Peyer's patch (tissue), 4 donors: ENCODE measurements around the gene LBX1. TPM values are rescaled to one million over a fixed set of nuclear protein-coding genes. Genes with fewer than 3 reads are reported as not detected.

Source experiments
- DNase-seq, 3 donors: peaks; one replicate each; pipeline ENCODE4 v3.0.0-alpha.2; 2017 to 2019
- H3K27ac ChIP-seq, 4 donors: fragments of 200-600 bp; sonication (generic); one replicate each; pipeline ENCODE4 v1.5.1; 2016 to 2019
- H3K27me3 ChIP-seq, 2 donors: fragments of 200-600 bp; sonication (generic); one replicate each; pipeline ENCODE4 v1.5.1; 2019
- H3K36me3 ChIP-seq, 3 donors: fragments of 200-600 bp; sonication (generic); one replicate each; pipeline ENCODE4 v1.5.1; 2016 to 2019
- H3K4me1 ChIP-seq, 4 donors: fragments of 200-600 bp; sonication (generic); one replicate each; pipeline ENCODE4 v1.5.1; 2016 to 2019
- H3K4me3 ChIP-seq, 4 donors: fragments of 200-600 bp; sonication (generic); 1 replicate in 3 of 4; 2 replicates in 1 of 4; pipeline ENCODE4 v1.5.1; 2016 to 2019; ENCODE audit warnings: mild to moderate bottlenecking in 1 of 4
- H3K9me3 ChIP-seq, 4 donors: fragments of 200-600 bp; sonication (generic); one replicate each; pipeline ENCODE4 v1.5.1; 2016 to 2019; ENCODE audit warnings: mild to moderate bottlenecking in 1 of 4
- CTCF ChIP-seq, 6 experiments: fragments of 450-650 bp in 4 of 6; fragments of 200-600 bp in 2 of 6; sonication (generic) in 1 of 6; IDR thresholded peaks; one replicate each; pipeline ENCODE4 v1.5.1; 2017 to 2019; ENCODE audit warnings: antibody characterized with exemption in 6 of 6, mild to moderate bottlenecking in 3 of 6, moderate library complexity in 1 of 6
- POLR2A ChIP-seq, 2 donors: fragments of 450-650 bp; IDR thresholded peaks; one replicate each; pipeline ENCODE4 v1.5.1; 2017; ENCODE audit warnings: antibody characterized with exemption in 2 of 2, mild to moderate bottlenecking in 2 of 2, moderate library complexity in 2 of 2
- total RNA-seq, 4 donors: library from RNA; depleted of rRNA; stranded (reverse); fragments of >200 nt; gene quantifications; one replicate each; pipeline ENCODE4 v1.1.0, GENCODE V29; 2016

Gene LBX1
- total RNA-seq, 4 donors from 2014 or later, result not detected

DNA sequence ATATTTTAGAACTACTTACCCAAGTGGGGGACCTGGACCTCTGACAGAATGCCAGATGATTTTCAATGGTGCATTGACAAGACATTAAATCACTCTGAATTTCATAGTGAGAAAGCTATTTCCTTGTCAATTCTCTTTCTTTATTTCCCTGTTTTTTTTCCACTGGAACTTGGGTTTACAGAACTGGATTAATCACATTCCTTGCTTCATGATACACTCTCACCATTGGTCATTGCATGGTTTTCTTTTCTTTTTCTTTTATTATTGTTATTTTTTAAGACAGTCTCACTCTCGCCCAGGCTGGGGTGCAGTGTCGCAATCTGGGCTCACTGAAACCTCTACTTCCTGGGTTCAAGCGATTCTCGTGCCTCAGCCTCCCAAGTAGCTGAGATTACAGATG is 38.5 kb upstream of the LBX1 start:
- H3K27ac ChIP-seq, result no peak overlapping the region
- H3K9me3 ChIP-seq, result no peaks in the 10 kb centered on the region
- no peaks in the 10 kb centered on the region for H3K36me3 ChIP-seq
- TF ChIP-seq POLR2A (IDR thresholded peaks at IDR 0.05) (no peak), CTCF (IDR thresholded peaks at IDR 0.05) (no peak)
- no peaks in the 10 kb centered on the region for H3K27me3 ChIP-seq
- H3K4me3 ChIP-seq, result no peak overlapping the region
- DNase-seq, result no peak
- no peaks in the 10 kb centered on the region for H3K4me1 ChIP-seq

GRCh38 chr10:101267290-101267680 is 38.0 kb upstream of the LBX1 start:
- no peaks in the 10 kb centered on the region for H3K4me1 ChIP-seq
- TF ChIP-seq POLR2A (IDR thresholded peaks at IDR 0.05) (no peak), CTCF (IDR thresholded peaks at IDR 0.05) (no peak)
- no peaks in the 10 kb centered on the region for H3K27me3 ChIP-seq
- H3K36me3 ChIP-seq, result no peaks in the 10 kb centered on the region
- DNase-seq, result no peak
- no peaks in the 10 kb centered on the region for H3K9me3 ChIP-seq
- no peak overlapping the region for H3K27ac ChIP-seq
- H3K4me3 ChIP-seq, result no peak overlapping the region

DNA sequence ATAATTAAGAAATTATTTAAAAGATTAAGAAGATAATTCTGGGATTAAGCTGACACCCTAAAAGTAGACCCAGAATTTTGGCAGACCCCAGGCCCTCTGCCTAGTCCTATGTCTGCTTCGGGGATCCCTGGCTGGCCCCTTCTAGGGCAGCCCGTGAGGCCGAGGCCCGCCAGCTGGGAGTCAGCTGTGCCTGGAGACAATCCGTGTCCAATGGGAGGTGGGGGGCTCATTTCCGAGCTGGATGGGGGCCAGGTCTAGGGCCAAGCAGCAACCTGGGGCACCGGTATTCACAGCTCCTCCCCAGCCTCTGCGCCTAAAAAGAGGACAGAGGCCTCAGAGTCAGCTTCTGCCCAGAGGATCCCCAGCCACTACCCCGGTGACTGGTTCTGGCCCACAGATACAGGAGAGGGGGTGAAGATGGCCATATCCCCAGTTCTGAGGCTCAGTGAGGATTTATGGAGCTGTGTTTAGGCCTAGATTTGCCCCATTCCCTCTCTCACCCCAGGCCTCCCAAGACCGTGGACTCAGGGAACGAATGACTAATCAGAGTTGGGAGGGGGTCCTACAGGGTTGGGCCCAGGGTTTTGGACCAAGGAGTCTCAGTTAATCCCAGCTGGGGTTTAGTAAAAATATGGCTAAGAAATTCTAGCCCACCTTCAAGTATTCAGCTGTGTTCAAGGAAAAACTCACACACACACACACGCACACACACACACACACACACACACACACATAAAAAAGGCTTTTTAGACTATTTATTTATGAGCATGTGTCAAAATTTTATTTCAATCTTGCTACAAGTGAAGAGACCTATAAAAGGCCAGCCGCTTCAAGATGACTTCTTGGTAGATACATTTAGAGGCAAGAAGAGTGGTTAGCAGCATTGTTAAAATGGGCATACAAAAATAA is 37.4 kb upstream of the LBX1 start:
- no peak for DNase-seq
- TF ChIP-seq CTCF (IDR thresholded peaks at IDR 0.05) (no peak), POLR2A (IDR thresholded peaks at IDR 0.05) (no peak)
- Histone ChIP-seq H3K27ac (no peak overlapping the region), H3K36me3 (no peaks in the 10 kb centered on the region), H3K27me3 (no peaks in the 10 kb centered on the region), H3K4me1 (no peaks in the 10 kb centered on the region), H3K9me3 (no peaks in the 10 kb centered on the region), H3K4me3 (no peak overlapping the region)

- Histone ChIP-seq H3K9me3 (peaks cover 0 to 7% (median 3%) of the 10 kb centered on the region in 4 donors), H3K4me3 (no peak overlapping the region), H3K4me1 (no peaks in the 10 kb centered on the region), H3K27me3 (peaks cover 0 to 5% of the 10 kb centered on the region in 2 donors), H3K27ac (no peak overlapping the region), H3K36me3 (no peaks in the 10 kb centered on the region)
- no peak for DNase-seq
- TF ChIP-seq CTCF (IDR thresholded peaks at IDR 0.05), result no peak
- TF ChIP-seq POLR2A (IDR thresholded peaks at IDR 0.05), result no peak
Observed at GRCh38 chr10:101263150-101263752, 34.0 kb upstream of the LBX1 start.

GRCh38 chr10:101262147-101262546 is 32.9 kb upstream of the LBX1 start:
- Histone ChIP-seq H3K27ac (no peak overlapping the region), H3K36me3 (no peaks in the 10 kb centered on the region), H3K9me3 (peaks cover 0 to 10% (median 3%) of the 10 kb centered on the region in 4 donors), H3K4me3 (no peak overlapping the region), H3K27me3 (peaks cover 0 to 5% of the 10 kb centered on the region in 2 donors), H3K4me1 (no peaks in the 10 kb centered on the region)
- DNase-seq, result no peak
- TF ChIP-seq CTCF (IDR thresholded peaks at IDR 0.05) (no peak), POLR2A (IDR thresholded peaks at IDR 0.05) (no peak)
